HuH-7.5 (cell line): ENCODE data around the gene PGP.
"Not testable (repeated sequence)": the region's sequence is repeated elsewhere in the genome, so short reads cannot be mapped to it uniquely, and the experiment has no call there.

Experiments
- DNase-seq: peaks from one replicate; pipeline ENCODE4 v3.0.0; 2011; ENCODE audit warnings: low spot score

Gene PGP, protein sequence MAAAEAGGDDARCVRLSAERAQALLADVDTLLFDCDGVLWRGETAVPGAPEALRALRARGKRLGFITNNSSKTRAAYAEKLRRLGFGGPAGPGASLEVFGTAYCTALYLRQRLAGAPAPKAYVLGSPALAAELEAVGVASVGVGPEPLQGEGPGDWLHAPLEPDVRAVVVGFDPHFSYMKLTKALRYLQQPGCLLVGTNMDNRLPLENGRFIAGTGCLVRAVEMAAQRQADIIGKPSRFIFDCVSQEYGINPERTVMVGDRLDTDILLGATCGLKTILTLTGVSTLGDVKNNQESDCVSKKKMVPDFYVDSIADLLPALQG

DNA sequence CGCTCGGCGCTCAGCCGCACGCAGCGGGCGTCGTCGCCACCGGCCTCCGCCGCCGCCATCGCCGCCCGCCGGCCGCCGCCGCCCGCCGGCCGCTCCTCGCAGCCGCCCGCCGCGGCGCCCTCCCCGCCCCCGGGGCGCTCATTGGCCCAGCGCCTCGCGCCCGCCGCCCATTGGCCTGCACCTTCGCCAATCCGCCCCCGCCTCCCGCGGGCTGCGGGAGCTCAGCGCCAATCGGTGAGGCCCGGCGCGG, at the start of gene PGP:
Gene PGP, minus strand, starts transcription at position 122 of the 250 bp plus-strand sequence. Its CDS starts 63 bp downstream, at position 59.
- no peak for DNase-seq

DNA sequence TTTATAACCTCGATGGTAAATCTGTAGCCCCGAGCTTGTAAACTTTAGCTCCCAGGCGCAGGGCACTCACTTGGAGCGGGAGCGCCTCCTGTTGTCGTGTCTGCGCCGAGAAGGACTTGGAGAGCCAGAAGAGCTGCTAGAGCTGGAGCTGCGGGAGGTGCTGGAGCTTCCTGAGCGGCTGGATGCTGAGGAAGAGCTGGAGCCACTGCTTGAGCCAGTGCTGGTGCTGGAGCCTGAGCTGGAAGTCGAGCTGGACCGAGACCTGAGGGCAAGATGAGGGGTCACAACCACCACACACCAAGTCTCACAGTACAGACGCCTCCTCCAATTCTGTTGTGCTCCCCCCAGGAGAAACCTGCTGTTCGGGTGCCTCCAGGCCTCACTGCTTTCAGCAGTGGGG, 48.4 kb upstream of the PGP start:
- DNase-seq = not testable (repeated sequence)

DNA sequence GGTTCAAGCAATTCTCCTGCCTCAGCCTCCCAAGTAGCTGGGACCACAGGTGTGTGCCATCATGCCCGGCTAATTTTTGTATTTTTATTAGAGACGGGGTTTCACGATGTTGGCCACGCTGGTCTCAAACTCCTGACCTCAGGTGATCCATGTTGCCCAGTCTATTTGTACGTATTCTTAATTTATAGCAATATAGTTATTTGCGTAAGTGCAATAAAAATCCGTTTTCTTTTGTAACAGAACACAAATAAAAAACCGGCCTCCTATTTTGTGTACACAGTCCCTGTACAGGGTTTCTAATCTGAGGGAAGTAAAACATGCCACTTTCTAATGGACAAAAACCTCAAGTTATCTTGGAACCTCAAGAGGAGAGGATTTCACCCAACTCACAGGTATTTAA, 45.6 kb upstream of the PGP start:
- no peak for DNase-seq

DNA sequence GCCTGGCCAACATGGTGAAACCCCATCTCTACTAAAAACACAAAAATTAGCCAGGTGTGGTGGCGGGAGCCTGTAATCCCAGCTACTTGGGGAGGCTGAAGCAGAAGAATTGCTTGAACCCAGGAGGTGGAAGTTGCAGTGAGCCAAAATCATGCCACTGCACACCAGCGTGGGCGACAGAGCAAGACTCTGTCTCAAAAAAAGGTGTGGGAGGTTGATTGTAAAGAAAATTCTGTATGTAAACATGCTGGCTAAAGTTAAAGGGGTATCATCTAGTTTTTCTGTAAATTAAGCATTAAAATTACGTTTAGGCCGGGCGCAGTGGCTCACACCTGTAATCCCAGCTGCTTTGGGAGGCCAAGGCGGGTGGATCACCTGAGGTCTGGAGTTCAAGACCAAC, 43.9 kb upstream of the PGP start:
- DNase-seq = not testable (repeated sequence)

DNA sequence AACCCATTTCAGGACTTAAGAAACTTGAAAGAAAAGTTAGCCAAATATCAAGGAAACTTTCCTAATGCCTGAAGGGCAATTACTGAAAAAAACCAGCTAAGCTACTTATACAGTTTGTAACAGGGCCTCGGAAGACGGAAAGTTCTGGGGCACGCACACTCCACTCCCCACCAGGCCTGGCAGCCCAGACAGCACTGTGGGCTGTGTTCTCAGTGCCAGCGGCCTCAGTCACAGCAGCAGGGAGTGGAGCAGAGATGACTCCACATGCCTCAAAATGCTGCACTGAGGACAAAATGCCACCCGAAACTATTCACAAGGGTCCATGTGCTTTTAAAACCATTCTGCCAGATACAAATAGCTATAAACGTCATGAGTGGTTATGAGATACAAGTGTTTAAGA, 43.1 kb upstream of the PGP start:
- no peak for DNase-seq

DNA sequence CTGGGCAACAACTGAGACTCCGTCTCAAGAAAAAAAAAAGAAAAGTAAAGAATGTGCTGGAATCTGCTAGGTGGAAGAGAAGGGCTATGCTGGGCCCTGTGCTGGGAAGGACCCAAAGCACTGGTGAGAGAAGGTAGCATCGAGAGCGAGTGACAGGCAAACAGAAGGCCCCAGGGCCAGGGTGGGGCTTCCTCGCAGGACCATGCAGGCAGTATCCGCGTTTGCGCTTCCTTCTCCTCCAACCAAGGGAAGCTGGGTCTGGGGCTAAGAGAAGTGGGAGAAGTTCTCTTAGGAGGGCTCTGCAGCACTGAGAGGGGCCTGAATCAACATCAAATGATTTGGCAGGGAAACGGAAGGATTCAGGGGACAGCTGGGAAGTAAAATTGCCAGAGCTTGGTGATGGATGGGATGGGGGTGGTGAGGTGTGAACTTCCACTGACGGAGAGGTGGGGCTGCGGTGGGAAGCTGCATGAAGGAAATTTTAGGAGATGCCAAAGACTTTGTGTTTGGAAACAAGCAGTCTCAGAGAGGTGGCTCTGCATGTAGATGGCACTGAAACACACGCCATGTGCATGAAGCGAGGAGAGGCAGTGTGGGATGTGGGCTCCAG, 42.0 kb upstream of the PGP start:
- DNase-seq = no peak

DNA sequence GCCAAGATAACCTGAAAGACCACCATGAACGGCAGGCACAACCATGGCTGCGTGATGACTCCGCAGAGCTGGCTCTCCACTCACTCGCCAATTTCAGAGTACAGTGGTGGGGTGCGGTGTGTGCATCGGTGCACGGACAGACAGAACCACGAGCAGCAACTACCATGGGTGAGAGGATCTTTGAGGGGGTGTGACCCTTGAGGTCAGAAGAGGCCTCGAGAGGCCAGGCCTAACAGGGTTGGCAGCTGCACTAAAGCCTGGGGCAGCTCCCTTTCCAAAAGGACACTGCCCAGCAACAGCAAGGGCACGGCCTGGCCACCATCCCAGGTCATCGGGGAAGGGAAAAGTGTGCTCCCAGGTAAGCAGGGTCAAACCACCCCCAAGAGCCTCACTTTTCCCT, 38.7 kb upstream of the PGP start:
- no peak for DNase-seq

DNA sequence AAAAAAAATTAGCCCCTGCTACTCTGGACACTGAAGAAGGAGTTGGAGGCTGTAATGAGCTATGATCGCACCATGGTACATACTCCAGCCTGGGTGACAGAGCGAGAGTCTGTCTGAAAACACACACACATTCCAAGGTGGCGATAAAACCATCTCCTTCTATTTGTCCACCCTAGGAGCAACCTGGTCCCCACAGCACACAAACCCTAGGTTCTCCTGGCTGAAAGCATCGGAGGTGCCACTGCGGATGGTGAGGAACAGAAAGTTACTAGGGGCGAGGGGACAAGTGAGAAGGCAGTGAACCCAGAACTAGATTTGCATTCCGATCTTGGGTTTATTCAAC, 38.1 kb upstream of the PGP start:
- no peak for DNase-seq

DNA sequence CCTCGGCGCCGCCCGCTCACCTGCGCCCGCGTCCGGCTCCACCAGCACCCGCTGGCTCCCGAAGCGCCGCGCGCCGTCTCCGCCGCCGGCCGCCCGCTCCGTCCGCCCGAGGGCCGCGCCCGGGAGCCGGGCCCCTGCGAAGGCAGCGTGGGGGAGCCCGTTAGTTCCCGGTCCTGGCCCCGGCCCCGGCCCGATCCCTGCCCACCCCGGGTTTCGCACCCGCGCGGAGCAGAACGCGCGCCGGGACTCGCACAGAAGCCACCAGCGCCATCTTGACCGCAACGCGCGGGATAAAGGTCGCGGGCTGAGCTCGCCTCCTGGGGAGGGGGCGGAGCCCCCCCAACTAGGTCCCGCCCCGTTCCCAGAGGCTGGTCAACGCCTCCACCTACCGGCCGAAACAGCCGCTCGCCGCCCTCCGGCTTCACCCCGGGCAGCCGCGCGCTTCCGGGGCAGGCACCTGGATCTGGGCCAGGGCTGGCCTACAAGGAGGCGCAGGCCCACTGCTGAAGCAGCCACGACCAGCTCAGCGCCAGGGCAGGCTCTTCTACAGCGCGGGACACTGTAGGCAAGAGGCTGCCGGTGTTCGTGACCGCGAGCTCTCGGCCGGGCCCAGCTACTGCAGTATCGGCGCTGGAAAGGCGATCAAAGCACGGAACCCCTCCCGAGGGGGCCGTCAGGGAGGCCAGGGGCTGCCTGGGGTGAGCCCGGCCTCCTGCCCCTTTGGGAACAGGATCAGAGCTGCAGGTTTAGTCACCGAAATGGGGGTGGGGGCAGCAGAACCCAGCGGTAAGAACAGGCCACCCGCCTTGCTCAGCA, 36.9 kb upstream of the PGP start, which contains the start of gene ECI1:
Gene ECI1, minus strand, starts transcription at position 292 of the 816 bp plus-strand sequence. Its CDS starts 21 bp downstream, at position 271.
- DNase-seq = peak; percentile 98

DNA sequence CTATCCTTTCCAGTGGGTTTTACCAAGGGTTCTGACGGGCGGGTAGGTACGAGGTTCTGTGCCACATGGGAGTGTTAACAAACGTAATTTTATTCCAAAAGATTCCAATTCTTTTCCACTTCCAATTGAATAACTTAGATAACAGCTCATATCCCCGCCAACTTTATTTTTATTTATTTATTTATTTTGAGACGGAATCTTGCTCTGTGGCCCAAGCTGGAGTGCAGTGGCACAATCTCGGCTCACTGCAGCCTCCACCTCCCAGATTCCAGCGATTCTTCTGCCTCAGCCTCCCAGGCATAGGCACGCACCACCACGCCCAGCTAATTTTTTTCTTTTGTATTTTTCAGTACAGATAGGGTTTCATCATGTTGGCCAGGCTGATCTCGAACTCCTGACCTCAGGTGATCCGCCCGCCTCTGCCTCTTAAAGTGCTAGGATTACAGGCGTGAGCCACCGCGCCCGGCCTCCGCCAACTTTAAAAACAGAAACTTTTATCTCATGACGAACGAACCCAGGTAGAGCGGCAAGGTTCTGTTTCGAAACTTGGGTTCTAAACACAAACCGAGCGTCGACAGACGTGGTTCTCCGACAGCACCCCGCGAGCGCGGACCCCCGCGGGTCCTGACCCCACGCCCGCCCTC, 36.1 kb upstream of the PGP start:
- no peak for DNase-seq

DNA sequence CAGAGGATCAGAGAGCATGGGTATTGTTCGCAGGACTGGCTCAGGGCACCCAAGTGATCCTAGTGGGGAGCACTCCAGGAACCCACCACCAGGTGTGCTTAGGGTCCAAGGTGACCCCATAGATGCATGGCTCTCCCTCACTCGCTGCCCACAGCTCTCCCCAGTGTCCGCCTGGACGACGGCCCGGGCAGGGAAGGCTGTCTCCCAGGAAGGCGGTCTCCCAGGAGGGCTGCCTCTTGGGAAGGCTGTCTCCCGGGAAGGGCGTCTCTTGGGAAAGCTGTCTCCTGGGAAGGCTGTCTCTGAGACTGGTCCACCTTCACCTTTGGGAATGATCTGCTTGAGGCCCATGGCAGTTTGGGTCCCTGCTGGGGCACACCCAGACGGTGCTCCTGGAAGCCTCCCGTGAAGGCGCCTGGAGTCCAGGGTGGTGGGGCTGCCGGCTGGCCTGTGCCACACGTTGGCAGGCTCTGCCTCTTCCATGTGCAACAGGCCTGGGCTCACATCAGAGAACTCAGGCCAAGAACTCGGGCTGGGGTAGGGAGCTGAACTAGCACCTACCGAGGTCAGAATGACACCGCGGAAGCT, 31.8 kb upstream of the PGP start:
- DNase-seq = no peak

DNA sequence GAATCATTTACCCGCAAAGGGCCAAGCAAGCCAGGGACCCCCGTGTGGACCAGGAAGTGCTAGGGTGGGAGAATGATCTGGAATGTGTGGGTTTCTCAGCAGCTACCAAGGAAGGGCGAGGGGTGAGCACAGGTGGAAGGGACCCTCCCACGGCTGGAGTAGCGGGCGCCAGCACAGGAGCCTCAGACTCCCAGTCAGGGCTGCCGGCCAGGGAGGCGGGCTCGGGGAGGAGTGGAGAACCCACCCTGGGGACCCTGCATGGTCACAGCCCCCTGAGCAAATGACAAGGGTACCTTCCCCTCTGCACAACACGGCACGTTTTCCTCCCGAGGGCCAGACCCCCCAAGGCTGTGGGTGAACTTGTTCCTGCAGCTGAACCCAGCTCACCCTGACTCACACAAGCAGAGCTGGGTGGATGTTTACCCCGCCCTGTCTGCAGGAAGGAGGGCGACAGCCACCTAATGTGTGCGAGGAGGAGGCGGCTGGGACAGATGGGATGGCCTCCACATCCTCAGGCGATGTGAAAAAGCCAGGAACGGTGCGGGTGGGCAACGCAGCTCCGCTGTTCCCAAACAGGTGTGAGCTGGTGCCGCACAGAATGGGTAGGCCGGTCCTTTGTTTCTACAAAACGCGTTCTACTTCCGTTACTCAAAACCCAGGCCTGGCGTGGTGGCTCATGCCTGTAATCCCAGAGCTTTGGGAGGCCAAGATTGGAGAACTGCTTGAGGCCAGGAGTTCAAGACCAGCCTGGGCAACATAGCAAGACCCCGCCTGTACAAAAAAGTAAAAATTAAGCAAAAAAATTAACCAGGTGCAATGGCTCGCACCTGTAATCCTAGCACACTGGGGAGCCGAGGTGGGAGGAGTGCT, 30.5 kb upstream of the PGP start:
- no peak for DNase-seq

DNA sequence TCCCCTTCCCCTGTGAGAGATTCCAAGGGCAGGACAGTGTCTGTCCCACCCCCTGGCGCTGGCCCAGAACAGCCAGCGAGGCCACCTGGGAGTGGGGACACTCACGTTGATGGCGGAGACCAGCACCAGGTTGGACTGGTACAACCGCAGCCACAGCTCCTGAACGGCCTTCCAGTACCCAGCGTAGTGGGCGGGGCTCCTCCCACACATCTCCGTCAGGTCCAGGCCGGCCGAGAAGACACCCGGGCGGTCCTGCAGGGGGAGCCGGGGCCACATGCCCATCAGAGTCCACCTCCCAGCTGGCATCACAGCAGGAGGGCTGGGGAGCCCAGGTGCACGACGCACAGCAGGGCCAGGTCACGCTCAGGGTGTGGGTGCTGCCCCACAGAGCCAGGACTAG, 29.7 kb upstream of the PGP start:
- DNase-seq = no peak

DNA sequence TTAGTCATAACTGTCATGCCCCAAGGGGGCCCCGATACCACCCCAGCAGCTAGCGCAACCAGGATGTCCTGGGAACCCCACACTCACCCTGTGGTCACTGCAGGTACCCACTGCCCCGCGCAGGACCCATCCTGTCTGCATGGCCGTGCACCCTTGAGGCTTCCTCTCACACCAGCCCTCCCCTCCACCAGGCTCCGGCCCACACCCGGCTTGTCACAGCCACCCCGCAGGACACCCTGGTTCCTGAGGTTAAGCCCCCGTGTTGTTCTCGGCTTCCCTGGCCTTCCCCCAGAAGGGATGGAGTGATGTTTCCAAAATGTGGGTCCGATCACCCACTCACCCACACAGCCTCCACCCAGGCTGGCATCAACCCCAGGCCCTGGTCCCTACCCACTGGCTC, 29.1 kb upstream of the PGP start:
- no peak for DNase-seq

DNA sequence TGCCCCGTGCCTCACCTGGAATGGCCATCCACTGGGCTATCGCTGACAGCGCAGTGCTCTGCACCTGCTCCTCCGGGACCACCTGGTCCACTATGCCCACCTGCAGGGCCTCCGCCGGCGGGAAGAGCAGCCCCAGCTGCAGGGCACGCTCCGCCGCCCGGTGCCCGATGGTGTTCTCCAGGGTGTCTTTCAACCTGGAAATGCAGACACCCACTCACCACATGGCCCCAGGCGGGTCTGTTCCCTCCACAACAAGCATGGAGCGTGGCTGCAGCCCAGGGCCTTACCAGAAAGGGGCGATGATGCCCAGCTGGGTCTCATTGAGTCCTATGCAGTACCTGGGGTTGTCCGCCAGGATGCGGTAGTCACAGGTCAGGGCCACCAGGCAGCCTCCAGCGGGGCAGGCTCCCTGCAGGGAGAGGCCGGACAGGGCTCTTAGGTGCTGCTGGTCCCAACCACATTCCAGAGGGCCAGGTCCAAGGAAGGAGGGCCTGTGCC, 28.4 kb upstream of the PGP start:
- DNase-seq = no peak

DNA sequence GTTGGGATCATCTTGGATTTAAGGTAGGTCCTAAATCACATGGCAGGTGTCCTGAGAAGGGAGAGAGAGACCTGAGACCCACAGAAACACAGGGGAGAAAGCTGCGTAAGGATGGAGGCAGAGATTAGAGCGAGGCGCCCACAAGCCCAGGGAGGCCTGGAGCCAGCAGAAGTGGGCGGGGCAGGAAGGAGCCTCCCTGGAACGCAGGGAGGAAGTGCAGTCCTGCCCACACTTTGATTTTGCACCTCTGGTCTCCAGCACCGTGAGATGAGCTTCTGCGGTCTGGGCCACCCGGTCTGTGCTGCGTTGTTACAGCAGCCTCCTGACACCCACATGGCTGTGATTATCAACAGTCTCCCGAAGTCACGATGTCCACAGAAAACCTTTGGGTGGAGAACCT, 28.0 kb upstream of the PGP start:
- no peak for DNase-seq

DNA sequence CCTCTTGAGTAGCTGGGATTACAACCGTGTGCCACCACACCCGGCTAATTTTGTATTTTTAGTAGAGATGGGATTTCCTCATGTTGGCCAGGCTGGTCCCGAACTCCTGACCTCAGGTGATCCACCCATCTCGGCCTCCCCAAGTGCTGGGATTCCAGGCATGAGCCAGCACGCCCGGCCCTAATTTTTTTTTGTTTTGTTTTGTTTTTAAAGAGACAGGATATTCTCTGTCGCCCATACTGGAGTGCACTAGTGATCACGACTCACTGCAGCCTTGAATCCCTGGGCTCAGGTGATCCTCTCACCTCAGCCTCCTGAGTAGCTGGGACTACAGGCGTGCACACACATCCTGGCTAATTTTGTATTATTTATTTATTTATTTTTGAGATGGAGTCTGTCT, 25.7 kb upstream of the PGP start:
- not testable (repeated sequence) for DNase-seq

DNA sequence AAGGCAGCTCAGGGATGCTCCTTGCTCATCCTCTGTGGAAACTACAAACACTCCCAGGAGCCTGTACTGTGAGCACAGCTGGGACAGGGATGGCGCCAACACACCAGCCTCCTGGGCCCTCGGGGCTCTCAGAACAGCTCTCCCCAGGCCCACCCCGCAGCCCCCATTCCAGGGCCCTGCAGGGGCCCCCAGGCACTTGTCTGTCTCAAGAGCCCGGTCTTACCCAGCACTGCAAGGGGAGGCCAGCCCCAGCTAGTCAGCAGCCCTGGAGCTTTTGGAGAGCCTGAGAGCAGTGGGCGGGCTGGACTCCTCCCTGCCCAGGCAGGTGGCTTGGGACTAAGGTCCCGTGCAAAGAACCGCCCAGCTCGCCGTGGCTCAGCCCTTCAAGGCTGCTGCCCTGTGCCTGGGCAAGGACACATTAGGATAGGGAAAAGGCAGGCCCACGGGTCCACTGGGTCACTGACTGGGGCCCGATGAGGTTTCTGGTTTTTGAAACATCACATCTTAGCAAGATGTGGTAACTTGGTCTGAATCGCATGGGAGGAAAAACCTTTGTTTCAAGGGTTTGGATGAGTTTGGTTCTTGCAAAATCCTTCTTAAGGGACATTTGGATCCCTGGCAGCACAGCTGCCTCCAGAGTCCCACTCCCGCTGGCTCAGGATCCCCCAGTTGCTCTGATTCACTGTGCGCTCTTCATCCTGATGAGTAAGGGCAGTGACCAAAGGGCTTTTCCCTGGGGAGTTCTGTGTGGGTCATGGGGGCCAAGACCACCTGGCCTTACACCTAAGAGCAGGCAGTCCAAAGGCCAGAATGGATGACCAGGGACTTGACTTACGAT, 24.4 kb upstream of the PGP start:
- DNase-seq = no peak

DNA sequence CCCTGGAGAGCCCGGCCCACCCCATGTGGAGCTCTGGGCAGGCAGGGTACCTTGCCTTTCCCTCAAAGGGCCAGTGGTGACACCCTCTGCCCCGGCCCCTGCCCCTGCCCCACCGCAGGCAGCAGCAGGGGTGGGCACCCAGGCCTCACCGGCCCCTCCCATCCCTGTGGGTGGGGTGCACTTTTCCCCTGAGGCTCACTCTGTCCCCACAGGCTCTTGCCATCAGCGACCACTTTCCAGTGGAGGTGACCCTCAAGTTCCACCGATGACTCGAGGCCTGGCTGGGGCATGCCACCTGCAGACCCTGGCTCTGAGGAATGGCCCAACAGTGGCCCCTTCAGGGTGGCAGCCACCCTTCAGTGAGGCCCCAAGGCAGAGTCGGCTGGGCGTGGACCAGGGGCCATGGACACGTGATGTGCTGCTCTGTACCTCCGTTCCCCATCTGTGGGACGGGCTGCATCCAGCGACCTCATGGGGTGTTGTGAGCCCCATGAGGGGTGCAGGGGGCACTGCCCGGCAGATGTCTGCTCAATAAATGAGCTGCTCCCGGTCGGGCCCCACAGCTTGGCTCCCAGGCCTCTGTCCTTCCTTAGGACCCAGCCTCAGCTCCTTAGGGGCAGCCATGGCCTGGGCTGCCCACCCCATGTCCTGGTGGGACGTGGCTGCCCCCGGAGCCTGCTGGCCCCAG, 23.7 kb upstream of the PGP start:
- no peak for DNase-seq
